GM23248 (cell line): ENCODE data around the gene PLVAP.

ENCODE experiments used
- EZH2 ChIP-seq: fragments of 200-600 bp; sonication (generic); IDR thresholded peaks from 2 replicates; pipeline ENCODE4 v1.6.1; 2018; ENCODE audit warnings: antibody characterized with exemption, mild to moderate bottlenecking; ENCODE audit not compliant: insufficient read depth, poor library complexity, severe bottlenecking
- EZH2phosphoT487 ChIP-seq: fragments of 200-600 bp; sonication (generic); IDR thresholded peaks from 2 replicates; pipeline ENCODE4 v1.6.1; 2018; ENCODE audit warnings: antibody characterized with exemption, moderate library complexity, mild to moderate bottlenecking, low read depth; ENCODE audit not compliant: insufficient read depth

GRCh38 chr19:17318966-17319365 lies 58.2 kb downstream of the PLVAP start:
- TF ChIP-seq EZH2 (no peak), EZH2phosphoT487 (no peak)
